Activated CD4-positive, alpha-beta T cell treated with anti-CD3 and anti-CD28 coated beads, Interleukin-2, Interleukin-4, amounts not matched to agents 100 ng/mL and 50 ng/mL, durations not matched to agents 16 hours and 8 hours (primary cell): Measurements from ENCODE around the gene RND3.

Experiments used
- DNase-seq: peaks from one replicate; pipeline ENCODE4 v3.0.0-alpha.2; 2020; ENCODE audit warnings: low spot score

Gene RND3, protein sequence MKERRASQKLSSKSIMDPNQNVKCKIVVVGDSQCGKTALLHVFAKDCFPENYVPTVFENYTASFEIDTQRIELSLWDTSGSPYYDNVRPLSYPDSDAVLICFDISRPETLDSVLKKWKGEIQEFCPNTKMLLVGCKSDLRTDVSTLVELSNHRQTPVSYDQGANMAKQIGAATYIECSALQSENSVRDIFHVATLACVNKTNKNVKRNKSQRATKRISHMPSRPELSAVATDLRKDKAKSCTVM

DNA sequence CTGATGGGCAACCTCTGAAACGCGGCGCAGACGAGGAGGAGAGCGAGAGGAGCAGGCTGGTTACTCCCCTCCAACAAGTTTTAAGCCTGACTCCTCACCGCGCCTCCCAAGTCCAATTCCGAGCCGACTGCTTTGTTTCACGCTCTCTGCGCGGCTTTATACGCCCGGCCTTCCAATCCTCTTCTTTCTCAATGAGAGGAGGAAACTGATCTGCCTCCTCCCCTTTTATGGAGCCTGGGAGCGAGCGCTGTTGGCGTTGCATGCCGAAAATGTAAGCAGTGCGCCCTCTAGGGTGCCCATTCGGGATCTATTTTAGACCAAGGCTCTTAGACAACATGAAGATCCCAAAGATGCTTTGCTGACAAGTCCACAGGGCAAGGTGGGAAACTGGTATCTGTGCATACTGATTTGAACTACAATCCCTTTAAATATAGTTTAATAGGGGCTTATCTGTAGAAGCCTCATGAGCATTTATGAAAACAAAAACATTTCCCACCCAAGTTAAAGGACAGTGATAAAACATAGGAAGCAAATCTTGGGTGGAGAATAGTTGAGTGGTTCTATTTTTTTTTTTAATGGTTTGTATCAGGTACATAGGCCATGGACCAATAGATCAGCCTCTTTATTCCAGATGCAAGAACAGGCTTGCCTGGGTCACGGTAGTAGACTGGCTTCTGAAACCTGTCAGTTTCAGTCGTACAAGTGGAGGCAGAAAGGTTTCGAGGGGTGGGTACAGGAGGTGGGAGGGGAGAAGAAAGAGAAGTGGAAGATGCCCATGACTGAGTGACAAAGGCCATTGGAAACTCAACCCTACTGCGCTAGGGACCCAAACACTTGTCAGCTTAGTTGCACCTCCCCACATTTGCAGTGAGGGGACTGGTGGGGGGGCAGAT is at the start of gene RND3:
RND3 (minus strand) TSS at position 131 of the 893 bp plus-strand sequence. CDS start 250 bp downstream, outside the sequence.
- peak; percentile 68 for DNase-seq

DNA sequence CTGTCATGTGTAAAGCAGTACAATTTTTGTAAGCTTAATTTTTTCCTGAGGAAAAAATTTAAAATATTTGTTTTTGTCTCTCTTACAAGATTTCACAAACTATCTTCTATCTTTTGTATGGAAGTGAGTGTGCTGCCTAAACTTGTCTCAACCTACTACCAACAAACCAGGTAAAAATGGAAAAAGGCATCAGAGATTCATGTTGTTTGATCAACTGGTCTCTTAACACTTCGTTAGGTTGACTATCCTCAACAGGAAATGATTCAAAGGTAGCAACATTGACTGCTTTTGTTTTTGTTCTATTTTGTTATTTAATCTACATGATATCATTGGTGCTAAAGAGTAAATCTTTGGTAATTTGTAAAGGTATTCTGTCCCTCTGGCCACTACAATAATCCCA is 47.7 kb upstream of the RND3 start:
- DNase-seq: no peak

DNA sequence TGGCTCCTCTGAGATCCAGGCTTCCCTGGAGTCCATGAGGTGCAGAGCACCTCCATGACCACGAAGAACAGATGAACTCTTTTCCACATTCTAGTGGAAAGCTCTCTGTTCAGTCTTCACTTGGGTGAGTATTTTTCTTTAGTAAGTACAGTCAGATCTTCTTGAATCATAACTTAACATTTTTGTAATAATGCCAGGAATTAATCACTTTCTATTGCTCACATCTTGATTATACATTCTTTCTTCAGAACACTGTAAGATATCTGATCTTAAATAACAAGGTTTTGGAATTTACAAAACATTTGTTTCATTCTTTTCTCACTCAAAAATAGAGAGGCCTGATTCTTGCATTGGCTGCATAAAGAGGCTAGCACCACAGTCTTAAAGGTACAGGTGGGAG is 45.4 kb upstream of the RND3 start:
- no peak for DNase-seq

DNA sequence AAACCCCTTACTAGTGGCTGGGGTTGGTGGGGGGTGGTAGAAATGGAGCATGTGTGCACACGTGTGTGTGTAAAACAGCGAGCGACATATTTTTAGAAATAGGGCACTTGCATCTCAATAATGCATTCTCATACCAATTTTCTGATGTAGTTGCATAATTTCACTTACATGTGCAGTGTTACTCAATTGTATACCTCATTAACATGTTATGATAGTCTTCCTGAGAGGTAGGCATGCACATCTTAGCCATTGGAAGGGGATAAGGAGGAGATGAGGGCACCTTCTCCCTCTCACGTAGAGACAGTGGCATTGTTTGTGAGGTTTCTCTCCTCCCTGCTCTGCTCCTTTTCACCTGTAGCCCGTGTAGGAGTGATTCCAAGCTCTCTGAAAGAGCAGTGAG is 44.6 kb upstream of the RND3 start:
- DNase-seq: no peak

DNA sequence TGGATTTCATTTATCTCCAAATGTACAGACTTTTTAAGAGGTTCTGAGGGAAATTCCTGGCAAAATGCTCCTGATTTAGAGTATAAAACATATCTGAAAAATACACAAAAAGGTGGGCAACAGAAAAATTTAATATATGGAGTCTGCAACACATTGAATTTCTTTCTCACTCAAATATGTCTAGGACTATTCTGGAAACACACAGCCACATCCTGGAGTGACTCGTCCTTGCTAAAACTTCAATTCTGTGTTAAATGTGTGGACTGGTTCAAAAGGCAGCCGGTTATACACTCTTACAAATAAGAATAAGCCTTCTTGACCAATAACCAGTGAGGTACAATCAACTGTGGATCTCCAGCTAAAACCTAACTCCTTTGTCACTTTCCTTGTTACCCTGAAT is 44.1 kb upstream of the RND3 start:
- DNase-seq: no peak

DNA sequence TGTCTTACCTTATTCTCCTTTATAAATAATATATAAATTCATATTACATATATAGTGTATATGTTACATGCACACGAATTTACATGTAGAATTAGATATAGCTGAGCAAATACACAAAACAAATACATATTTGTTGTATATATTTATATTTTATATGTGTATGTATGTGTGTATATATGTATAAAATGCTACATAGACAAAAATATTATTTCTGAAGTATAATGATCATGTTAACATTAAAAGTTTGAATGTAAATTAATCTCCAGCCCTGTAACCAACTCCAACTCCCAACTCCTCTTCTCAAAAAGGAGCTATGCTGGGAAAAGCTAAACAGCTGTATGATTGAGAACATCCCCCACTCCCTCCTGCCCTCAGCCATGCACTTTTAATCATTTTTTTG is 42.7 kb upstream of the RND3 start:
- DNase-seq: no peak

DNA sequence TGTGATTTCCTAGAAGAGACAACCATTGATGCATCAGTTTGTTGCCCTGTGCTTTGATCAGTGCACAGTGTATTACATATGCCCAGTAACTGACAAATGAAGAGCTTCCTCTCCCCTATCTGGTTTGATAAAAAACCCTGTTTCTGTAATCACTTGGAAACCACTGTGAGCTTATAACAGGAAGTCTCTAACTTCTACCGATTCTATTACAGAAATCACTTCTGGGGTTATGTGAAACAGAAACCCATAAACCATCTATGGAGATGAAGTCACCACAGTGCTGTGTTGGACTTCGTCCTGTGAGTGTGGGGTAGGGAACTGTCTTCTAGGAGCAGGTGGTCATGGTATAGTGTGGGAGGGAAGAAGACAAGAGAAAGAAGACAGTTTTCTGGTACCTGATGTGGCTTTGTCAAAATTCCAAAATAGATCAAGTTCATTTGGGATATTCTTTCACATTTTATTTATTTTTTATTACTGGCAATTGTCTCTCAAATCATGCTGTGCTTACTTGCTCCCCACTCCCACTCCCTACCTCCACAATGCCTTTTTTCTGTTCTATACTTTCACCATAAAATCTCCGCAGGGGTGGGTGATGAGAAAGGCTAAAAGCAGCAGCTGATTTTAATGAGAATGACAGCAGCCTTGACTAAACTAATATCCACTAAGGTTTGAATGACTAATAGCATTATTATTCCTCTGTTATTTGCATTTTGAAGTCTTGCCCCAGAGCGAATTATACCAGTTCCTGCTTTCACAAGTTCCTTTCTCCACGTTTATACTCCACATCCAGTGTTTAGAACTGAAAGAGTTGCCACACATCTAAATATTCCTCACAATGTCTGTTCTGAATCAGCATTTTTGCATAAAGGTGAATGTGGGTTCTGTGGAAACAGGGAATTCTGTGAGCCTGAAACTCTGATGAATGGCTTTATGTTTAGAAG is 41.7 kb upstream of the RND3 start:
- DNase-seq: peak; percentile 4

DNA sequence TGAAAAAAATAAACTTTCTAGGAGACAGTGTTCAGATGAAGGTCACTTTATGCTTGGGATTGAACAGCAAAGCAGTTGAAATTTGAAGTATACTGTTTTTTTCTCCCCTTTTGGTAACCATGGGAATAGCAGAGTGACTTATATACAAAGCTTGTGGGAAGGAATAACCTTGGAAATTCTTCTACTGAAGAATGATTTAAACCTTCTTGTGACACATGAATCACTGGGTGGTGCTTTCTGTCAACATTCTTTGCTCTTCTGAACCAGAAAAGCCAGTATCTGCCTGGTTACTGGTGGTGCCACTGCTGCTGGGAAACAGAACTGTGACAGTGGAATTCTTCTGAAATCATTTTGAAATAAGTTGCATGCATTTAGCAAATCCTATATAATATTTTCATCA is 39.4 kb upstream of the RND3 start:
- DNase-seq: no peak

DNA sequence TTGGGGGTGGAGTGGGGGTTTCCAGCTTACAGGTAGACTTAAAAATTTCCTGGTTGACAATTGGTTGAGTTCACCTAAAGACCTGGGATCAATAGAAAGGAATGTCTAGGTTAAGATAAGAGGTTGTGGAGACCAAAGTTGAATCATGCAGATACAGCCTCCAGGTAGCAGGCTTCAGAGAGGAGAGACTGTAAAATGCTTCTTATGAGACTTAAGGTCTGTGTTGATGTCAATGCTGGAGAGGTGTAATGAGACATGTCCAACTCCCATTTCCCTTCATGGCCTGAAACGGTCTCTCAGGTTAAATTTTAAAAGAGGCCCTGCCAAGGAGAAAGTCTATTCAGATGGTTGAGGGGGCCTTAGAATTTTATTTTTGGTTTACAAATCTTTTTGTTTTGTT is 38.5 kb upstream of the RND3 start:
- DNase-seq: no peak

DNA sequence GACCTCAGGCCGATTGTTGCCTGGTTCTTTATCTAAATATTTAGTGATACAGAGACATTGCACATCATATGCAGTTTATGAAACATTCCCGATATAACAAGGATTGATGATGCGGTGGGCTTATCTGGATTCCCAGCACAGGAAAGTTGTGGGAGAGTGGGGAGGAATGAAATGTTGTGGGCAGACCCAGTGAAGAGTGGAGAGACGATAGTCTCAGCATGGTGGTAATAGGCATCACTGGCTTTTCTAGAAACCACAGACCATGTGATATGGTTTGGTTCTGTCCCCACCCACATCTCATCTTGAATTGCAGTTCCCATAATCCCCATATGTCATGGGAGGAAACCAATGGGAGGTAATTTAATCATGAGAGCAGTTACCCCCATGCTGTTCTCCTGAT is 34.8 kb upstream of the RND3 start:
- no peak for DNase-seq

DNA sequence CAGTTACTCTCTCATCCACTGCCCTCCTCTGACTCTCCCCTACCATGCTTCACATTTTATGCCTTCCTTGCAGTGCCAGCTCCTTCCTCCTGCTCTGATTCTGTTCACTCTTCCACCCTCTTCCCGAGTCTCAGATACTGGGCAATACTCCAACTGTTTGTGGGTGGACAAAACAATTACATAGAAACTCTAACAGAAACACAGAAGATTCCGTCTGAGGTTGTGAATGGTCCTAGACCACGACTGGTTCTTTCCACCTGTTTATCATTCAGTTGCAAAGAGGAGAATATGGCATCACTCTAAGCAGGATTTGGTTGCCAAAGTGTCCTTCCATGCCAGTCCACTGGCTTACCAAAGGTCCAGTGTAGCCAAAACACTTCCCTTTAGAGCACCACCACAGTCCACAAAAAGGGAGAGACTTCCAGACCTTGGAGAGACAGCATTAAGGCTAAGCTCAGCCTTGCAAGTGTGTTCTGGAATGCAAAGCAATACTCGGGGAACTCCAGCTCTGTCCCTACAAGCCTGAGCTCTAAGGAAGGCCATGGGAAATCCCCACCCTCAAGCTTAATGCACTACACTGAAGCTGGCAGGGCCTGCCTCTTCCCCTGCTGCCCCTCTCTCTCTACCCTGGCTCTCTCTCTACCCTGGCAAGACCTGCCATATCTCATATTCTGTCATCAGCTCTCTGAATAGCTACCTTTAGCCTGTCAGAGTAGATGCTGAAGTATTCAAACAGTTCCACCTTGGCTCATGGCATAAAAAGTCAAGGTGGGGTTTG is 33.6 kb upstream of the RND3 start:
- no peak for DNase-seq

DNA sequence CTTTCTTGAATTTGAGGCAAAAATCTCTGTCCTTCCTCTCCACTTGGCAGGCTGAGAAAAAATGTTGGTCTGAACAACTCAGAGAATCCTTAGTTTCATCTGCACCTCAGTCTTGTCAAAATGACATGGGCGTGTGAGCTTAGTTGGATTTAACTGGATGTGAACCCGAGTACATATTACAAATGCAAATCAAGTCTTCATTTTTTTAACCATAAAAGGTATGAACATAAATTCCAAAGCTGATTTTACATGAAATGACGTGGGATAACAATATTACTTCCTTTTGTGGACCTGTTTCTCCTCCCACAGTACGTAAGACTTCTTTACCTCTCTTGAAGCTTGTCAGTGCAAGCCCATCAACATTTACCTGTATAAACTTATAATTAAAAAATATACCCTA is 32.6 kb upstream of the RND3 start:
- DNase-seq: no peak

DNA sequence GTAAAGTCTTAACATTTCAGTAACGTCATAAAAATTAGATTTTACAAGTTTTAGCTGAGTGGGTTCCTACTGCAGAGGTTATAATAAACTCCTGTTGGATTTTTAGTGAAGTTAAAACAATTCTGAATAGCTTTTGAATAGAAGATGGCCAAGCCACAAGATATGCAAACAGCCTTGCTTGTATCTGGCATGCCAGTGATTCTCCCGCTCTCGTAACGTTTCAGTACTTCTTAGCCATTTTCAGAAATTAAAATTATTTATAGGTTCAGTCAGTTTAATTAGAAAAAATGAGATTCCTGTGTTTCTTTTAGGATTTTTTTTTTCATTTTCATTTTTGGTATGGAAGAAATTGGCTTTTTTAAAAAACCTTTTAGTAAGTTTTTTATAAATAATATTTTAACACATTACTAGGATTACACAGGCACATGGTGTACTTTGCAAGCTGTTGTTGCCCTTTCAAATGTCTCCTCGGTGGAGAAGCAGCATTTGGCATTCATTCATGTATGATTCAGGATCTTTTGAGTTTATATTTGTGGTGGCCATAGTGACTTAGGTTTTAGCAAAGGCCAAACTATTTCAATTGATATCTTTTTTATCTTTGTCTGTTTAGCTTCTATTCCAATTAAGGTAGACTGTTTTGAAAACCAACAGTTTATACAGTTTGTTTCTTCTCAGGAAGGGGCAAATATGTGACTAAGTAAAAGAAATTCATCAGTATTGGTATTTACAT is 30.6 kb upstream of the RND3 start:
- no peak for DNase-seq

DNA sequence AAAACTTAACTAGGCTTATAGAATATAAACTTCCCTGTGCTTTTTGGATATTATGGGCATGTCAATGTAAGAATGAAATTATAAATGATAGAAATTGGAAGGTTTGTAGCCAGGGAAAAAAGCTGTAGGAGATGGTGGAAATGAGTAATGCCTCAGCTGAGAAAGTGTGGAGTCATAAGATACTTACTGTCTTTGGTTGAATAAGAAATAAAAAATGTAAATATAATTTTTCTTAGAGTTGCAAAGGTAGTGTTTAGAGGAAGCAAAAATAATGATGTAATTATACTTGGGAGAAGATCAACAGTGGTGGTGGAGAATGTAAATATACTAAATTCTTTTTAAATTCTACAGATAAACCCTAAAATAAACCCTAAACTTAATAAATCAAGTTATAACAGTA is 26.2 kb upstream of the RND3 start:
- DNase-seq: no peak

DNA sequence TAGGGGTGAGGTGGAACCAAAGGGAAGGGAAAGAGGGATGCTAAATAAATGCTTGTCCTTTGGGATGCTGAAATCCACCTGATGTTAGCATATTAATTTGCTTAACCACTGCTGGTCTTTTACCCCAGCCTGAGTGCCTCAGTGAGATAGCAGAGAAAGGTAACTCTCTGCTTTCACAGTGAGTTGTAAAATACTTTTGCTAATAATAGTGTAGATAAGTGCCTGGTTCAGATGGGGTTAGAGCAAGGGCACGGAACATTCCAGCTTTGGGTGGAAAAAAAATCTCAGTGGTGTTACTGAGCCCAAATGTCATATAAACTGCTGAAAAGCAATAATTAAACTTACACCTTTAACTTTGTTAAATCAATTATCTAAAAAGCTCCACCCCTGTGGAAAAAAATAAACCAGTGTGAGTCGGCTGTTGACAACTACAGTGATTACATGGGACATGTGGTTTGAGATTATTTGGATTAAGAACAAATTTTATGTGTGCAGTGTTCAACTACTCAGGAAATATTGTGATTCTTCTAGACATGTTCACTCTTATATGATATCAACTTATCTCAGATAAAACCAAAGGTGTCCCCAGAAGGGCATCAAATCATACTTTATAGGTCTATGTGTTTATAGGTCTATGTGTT is 21.1 kb upstream of the RND3 start:
- DNase-seq: no peak

DNA sequence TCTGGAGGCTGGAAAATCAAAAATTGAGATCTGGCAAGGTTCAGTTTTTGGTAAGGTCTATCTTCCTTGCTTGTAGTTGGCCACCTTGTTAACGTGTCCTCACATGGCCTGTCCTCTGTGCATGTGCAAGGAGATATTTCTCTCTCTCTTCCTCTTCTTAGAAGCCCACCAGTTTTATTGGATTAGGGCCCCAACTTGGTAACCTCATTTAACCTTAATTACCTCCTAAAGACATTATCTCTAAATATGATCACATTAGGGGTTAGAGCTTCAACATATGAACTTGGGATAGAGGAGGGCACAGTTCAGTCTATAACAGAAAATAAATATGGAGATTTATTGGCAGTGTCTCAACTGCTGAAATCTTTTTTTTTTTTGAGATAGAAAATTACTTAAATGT is 19.6 kb upstream of the RND3 start:
- no peak for DNase-seq

DNA sequence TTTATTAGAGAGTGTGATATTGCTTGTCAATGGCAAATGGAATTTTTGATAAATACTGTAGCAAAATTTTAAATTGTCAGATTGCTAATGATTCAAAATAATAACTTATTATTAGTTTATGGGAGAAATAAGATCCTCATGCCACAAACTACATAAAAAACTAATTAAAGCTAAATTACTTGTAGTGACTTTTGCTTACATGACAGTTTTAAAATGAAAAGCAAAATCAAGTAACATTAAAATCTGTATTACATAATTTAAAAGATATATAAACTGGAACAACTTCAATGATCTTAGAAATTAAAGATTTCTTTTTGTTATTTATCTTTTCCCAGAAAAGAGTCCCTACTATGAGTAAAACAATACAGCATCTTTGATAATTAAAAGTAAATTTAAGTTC is 17.7 kb upstream of the RND3 start:
- no peak for DNase-seq

DNA sequence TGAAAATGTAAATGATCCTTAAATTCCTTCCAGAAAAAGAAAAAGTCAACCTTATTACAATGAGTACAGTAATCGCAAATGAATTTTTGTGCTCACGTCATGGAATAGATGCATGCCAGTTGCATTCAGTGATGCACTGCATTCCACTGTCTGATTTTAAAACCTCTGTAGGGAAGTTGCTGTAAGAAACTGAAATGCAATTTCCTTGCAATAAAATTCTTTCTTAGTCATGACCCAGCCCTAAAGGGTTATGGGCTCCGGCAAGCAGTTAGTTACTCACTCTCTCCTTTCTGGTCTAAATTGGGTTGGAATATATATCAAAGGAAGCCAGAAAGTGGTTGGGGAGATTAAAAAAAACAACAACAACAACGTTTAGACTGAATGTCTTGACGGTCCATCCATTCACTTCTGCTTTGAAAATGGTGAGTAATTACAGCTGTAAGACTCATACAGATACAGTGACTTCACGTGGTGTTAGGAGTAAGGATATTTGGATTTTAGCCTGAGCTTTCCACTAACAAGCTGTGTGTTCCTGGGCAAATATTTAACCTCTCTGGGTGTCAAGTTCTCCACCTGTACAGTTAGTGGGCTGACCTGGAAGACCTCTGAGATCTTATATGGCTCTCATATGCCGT is 8.6 kb upstream of the RND3 start:
- DNase-seq: no peak

DNA sequence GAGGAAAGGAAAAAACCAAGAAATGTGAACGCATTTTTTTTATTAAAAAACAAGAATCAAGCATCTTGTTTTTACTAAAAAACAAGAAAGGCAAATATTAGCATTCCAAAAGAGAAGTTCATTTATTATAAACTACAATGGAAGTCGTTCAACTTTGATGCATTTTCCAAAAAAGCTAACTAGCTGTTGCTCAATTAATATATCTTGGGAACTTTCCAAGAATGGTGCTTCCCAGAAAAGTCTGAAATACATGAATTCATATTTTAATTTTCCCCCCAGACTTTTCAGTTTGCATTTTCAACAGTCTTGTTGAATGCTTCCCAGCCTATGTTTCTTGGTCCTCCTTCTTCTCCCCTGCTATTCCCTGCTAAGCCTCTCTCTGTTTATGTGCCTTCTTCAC is 7.5 kb upstream of the RND3 start:
- no peak for DNase-seq
